Measurements from ENCODE around the gene MSI2. TPM values are rescaled to one million over a fixed set of nuclear protein-coding genes. Genes with fewer than 3 reads are reported as not detected.
A peak's percentile ranks its signal among the peaks of the same experiment; 100 is the strongest.

The MSI2 gene
- total and polyA plus RNA-seq, 7 donors, result 37.6 to 133 (median 87.1) TPM

DNA sequence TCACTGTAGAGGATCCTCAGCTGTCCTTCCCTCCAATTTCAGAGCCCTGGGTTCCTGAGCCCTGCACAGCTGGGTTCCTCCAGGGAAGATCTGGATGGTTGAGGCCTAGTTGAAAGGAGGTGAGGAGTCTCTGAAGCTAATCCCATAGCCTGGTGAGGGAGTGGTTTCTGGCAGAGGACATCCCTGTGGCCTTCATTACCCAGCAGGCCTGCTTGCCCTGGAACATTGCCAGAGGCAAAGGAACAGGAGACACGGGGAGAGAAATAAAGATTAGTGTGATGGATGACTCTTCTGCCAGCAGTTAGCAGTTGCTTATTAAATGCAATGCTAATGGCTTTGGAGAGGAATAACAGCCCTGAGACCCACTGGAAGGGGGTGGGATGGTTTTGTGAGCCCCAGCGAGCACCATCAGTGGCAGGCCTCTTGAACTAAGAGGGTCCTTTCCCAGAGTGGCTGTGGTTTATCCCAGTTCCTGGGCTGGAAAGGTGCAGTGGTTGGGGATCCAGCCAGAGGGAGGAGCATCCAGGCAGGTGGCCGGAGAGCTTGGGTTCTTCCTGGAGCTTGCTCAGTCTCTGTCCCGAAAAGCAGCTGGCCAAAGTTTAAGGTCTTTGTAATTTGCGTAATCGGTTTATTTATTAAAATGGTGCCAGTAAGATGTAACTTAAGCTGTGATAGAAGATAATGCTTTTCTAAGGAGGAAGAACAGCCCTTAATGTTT, 279.1 kb downstream of the MSI2 start:
- ATAC-seq (peak; percentile 43 to 65 (median 60)), DNase-seq (no peak)
- H3K9me3 ChIP-seq, result no peaks in the 10 kb centered on the region
- no peaks in the 10 kb centered on the region for H3K27me3 ChIP-seq (ENCODE audit: insufficient read depth in 3 of 3, low read length in 2 of 3)
- TF ChIP-seq, protein P1, sequence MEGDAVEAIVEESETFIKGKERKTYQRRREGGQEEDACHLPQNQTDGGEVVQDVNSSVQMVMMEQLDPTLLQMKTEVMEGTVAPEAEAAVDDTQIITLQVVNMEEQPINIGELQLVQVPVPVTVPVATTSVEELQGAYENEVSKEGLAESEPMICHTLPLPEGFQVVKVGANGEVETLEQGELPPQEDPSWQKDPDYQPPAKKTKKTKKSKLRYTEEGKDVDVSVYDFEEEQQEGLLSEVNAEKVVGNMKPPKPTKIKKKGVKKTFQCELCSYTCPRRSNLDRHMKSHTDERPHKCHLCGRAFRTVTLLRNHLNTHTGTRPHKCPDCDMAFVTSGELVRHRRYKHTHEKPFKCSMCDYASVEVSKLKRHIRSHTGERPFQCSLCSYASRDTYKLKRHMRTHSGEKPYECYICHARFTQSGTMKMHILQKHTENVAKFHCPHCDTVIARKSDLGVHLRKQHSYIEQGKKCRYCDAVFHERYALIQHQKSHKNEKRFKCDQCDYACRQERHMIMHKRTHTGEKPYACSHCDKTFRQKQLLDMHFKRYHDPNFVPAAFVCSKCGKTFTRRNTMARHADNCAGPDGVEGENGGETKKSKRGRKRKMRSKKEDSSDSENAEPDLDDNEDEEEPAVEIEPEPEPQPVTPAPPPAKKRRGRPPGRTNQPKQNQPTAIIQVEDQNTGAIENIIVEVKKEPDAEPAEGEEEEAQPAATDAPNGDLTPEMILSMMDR (IDR thresholded peaks at IDR 0.05), result no peak
- no peak overlapping the region for H3K27ac ChIP-seq
- H3K4me3 ChIP-seq, result no peak overlapping the region
- H3K36me3 ChIP-seq (ENCODE audit: insufficient read depth in 1 of 2, low read depth in 1 of 2), result no peaks in the 10 kb centered on the region
- peaks cover 17% of the 10 kb centered on the region for H3K4me1 ChIP-seq
- 55 to 83% (median 72%) methylated on average over 6 of the region's 6 CpGs for WGBS, 3 donors
- intact Hi-C loops (cut with DNase I), result no loop called here

DNA sequence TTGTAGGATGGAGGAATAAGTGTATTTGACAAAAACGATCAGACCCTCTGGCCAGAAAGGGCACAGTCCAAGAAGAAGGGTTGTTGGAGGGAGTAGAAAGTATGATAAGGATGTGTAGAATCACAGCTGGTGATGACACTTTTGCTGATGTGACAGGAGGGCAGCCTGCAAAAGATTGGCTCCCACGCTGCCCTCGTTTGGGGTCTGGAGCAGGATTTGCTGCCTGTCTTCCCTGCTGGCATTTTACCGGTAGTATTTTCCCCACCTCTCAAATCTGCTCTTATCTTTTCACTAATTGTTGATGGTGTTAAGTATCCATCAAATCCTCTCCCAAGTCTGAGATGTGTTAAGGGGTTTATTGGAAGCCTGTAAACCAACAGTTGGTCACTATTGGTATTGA, 280.0 kb downstream of the MSI2 start:
- ATAC-seq, result no peak
- Histone ChIP-seq H3K4me1 (peaks cover 18% of the 10 kb centered on the region), H3K27ac (no peak overlapping the region), H3K27me3 (ENCODE audit: insufficient read depth in 3 of 3, low read length in 2 of 3) (no peaks in the 10 kb centered on the region), H3K4me3 (no peak overlapping the region), H3K9me3 (no peaks in the 10 kb centered on the region), H3K36me3 (ENCODE audit: insufficient read depth in 1 of 2, low read depth in 1 of 2) (no peaks in the 10 kb centered on the region)
- TF ChIP-seq, protein P1 (IDR thresholded peaks at IDR 0.05), result no peak
- DNase-seq, result no peak
- intact Hi-C loops (cut with DNase I), result no loop called here
- 88 to 89% (median 89%) methylated on average over 4 of the region's 4 CpGs for WGBS, 3 donors

DNA sequence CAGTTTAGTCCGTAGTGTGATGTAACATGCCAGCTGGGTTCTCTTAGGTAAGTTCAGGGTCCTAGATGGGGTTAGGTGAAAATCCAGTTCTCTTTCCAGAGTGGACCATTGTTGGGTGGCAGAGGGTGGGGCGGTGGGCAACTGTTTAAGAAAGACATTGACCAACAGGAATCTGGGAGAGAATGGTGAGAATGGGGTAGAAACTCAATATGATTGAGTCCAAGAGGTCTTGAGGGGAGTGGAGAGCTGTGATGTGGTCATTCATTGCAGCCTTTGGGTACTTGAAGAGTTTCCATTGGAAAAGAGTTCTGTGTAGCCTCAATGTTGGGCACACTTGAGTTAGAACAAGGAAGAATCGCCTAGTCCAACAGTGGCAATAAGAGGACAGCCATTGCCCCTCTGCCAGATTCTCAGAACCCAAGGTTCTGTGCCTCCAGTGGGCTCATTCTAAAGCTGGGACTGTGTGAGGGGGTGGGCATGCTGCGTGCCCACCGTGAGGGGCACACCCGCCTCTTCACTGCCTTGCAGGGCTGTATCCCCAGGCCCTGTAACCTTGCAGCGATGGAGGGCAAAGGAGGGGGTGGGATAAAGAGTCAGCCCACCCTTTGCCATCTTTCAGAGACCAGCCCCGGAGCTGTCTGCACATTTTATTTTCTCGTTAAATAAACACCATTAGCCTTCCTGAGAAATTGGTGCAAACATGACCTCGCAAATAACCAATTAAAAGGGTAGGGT, 280.6 kb downstream of the MSI2 start:
- Histone ChIP-seq H3K4me1 (peaks cover 25% of the 10 kb centered on the region), H3K4me3 (no peak overlapping the region), H3K27ac (no peak overlapping the region), H3K27me3 (ENCODE audit: insufficient read depth in 3 of 3, low read length in 2 of 3) (no peaks in the 10 kb centered on the region), H3K36me3 (ENCODE audit: insufficient read depth in 1 of 2, low read depth in 1 of 2) (no peaks in the 10 kb centered on the region), H3K9me3 (no peaks in the 10 kb centered on the region)
- intact Hi-C loops (cut with DNase I), result no loop called here
- DNase-seq (no peak), ATAC-seq (no peak)
- TF ChIP-seq, protein P1 (IDR thresholded peaks at IDR 0.05), result no peak
- WGBS, 3 donors, result 88 to 93% (median 92%) methylated on average over 10 of the region's 10 CpGs

DNA sequence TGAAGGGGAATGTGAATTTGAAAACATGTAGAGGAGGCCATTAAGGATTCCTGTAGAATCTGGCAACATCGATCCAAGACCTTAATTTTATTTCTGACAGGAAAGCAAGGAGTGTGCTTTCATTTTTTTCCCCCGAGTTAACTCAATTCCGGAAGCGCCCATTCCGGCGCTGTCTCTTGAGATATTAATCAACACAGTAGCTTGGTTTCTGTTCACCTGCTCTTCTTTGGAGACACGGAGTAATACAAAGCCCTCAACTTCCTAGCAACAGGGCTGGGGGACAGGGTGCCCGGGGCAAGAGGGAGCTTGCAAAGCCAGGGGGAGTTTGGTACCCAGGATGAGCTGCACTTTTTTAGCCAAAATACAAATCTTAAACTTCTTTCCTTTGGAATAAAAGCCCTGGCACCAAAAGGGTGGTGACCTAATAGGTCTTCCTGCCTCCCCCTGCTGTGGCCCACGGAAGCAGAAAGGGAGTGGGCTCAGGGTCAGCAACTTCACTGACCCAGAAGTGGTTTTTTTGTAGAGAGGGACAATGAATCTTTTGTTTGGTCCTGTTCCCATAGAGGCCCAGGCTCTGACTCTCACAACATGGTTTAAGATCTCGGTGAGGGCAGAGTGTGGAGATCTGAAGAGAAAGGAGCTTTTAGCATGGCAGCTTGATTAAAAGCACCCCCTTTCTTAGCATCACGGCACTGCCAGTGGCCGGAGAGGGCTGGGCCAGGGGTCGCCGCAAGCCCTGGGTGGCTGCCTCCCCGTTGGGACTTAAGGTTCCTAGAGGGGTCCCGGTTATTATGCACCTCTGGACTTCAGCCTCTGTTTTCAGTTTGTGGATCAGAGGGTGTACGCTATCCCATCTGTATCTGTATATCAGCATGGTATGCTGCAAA, 281.4 kb downstream of the MSI2 start:
- H3K4me3 ChIP-seq, result no peak overlapping the region
- H3K27ac ChIP-seq, result no peak overlapping the region
- no peaks in the 10 kb centered on the region for H3K9me3 ChIP-seq
- intact Hi-C loops (cut with DNase I), result no loop called here
- ATAC-seq, result no peak
- H3K36me3 ChIP-seq (ENCODE audit: insufficient read depth in 1 of 2, low read depth in 1 of 2), result no peaks in the 10 kb centered on the region
- H3K27me3 ChIP-seq (ENCODE audit: insufficient read depth in 3 of 3, low read length in 2 of 3), result no peaks in the 10 kb centered on the region
- peaks cover 33% of the 10 kb centered on the region for H3K4me1 ChIP-seq
- no peak for DNase-seq
- TF ChIP-seq, protein P1 (IDR thresholded peaks at IDR 0.05), result no peak
- WGBS, 3 donors, result 64 to 74% (median 69%) methylated on average over 17 of the region's 17 CpGs

Measured in psoas muscle (tissue), 8 donors.